OCI-LY3 (cell line): ENCODE results near the gene NAB2.

Source experiments
- H2AFZ ChIP-seq: fragments of 200-600, 300-600 bp; shearing (Covaris generic); 2 replicates; pipeline ENCODE4 v1.6.0; 2014; ENCODE audit warnings: antibody characterized with exemption, low read depth, low read length
- H3K27ac ChIP-seq: fragments of 200-600, 300-600 bp; sonication (generic); 2 replicates; pipeline ENCODE4 v1.5.1; 2014; ENCODE audit warnings: mild to moderate bottlenecking, low read length, moderate library complexity, mixed read lengths
- H3K27me3 ChIP-seq: fragments of 200-600, 300-600 bp; sonication (generic); 2 replicates; pipeline ENCODE4 v1.6.1; 2014; ENCODE audit warnings: low read depth, low read length, mixed read lengths
- H3K36me3 ChIP-seq: fragments of 200-600, 300-600 bp; sonication (generic); replicated peaks from 2 replicates; pipeline ENCODE3; 2014; ENCODE audit warnings: low read depth, low read length, mixed read lengths
- H3K4me1 ChIP-seq: fragments of 300-600, 200-600 bp; sonication (generic); 2 replicates; pipeline ENCODE4 v1.6.1; 2014; ENCODE audit warnings: low read length, mixed read lengths
- H3K4me2 ChIP-seq: fragments of 200-600, 300-600 bp; sonication (generic); 2 replicates; pipeline ENCODE4 v1.6.1; 2014; ENCODE audit warnings: low read length, mixed read lengths
- H3K4me3 ChIP-seq: fragments of 300-600, 200-600 bp; sonication (generic); 2 replicates; pipeline ENCODE4 v1.5.1; 2014; ENCODE audit warnings: antibody characterized with exemption, mild to moderate bottlenecking, low read length, moderate library complexity
- H3K79me2 ChIP-seq: fragments of 300-600, 200-600 bp; shearing (Covaris generic); 2 replicates; pipeline ENCODE4 v1.6.1; 2014; ENCODE audit warnings: mild to moderate bottlenecking, low read length, mixed read lengths
- H3K9ac ChIP-seq: fragments of 300-600, 200-600 bp; shearing (Covaris generic); 2 replicates; pipeline ENCODE4 v1.6.0; 2014; ENCODE audit warnings: mild to moderate bottlenecking, low read length, moderate library complexity
- H3K9me3 ChIP-seq: fragments of 200-600, 300-600 bp; shearing (Covaris generic); 2 replicates; pipeline ENCODE4 v1.6.1; 2014; ENCODE audit warnings: low read length, mixed read lengths; ENCODE audit not compliant: insufficient read depth
- H4K20me1 ChIP-seq: fragments of 200-600, 300-600 bp; sonication (generic); 2 replicates; pipeline ENCODE4 v1.6.1; 2016; ENCODE audit warnings: low read length, mixed read lengths; ENCODE audit not compliant: insufficient read depth
- EZH2phosphoT487 ChIP-seq: fragments of 200-600 bp; shearing (Covaris generic); IDR thresholded peaks from 2 replicates; pipeline ENCODE4 v1.6.1; 2018; ENCODE audit warnings: antibody characterized with exemption, mixed run types, low read depth
- TF ChIP-seq, protein P1 (sequence below): fragments of 200-600, 300-600 bp; sonication (generic); IDR thresholded peaks from 2 replicates; pipeline ENCODE4 v1.5.1; 2014; ENCODE audit warnings: antibody characterized with exemption, low read length, low read depth

Gene NAB2

DNA sequence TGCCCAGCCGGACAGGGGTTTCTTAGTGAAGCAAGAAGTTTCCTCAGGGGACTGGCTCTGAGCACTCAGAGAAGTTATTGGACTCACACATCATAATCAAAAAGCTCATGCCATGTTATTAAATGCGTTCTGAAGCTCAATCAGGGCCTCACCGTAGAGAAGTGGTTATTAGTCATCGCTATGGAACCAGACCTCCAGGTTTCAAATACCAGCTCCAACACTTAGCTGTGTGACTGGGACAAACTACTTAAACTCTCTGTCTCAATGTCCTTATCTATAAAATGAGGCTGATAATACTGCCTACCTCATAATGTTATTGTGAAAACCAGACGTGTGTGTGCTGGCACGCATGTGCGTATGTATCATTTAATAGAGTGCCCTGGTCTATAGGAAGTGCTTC, 14.9 kb downstream of the NAB2 start:
- no peak overlapping the region for H2AFZ ChIP-seq
- H3K4me2 ChIP-seq: no peak overlapping the region
- peaks cover 28% of the 10 kb centered on the region for H3K79me2 ChIP-seq
- H3K4me3 ChIP-seq: no peak overlapping the region
- H3K27me3 ChIP-seq: no peaks in the 10 kb centered on the region
- no peaks in the 10 kb centered on the region for H3K9me3 ChIP-seq
- H4K20me1 ChIP-seq: peaks cover 25% of the 10 kb centered on the region
- TF ChIP-seq, protein P1, sequence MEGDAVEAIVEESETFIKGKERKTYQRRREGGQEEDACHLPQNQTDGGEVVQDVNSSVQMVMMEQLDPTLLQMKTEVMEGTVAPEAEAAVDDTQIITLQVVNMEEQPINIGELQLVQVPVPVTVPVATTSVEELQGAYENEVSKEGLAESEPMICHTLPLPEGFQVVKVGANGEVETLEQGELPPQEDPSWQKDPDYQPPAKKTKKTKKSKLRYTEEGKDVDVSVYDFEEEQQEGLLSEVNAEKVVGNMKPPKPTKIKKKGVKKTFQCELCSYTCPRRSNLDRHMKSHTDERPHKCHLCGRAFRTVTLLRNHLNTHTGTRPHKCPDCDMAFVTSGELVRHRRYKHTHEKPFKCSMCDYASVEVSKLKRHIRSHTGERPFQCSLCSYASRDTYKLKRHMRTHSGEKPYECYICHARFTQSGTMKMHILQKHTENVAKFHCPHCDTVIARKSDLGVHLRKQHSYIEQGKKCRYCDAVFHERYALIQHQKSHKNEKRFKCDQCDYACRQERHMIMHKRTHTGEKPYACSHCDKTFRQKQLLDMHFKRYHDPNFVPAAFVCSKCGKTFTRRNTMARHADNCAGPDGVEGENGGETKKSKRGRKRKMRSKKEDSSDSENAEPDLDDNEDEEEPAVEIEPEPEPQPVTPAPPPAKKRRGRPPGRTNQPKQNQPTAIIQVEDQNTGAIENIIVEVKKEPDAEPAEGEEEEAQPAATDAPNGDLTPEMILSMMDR: no peak
- no peak for TF ChIP-seq EZH2phosphoT487
- H3K4me1 ChIP-seq: no peaks in the 10 kb centered on the region
- H3K36me3 ChIP-seq: peaks cover 77% of the 10 kb centered on the region
- no peak overlapping the region for H3K9ac ChIP-seq
- H3K27ac ChIP-seq: no peak overlapping the region

DNA sequence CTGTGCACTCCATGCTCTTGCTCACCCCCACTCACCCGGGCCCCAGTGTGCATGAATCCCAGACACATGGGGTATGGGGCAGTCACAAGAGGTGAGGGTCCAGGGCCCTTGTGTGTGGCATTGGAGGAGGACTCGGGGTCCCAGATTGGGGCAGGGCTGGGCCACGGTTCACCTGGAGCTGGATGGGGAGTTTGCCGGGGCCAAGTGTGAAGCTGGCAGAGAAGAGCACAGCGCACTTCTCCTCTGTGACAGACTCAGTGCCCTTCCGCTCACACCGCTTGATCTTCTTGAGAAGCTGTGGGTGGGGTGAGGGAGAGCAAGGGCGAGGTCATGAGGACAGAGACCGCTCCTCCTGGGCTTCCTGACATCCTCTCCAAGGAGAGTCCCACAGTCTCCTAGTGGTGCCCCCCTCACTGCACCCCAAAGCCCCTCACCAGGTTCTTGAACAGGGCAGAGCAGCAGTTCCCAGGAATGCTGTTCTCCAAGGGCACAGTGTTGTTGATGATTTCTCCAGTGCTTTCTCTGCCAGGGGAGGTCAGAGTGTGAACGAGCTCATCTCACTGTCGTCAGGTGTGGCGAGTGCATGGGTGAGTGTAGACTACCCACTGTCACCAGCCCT, 15.5 kb downstream of the NAB2 start:
- no peak overlapping the region for H3K4me3 ChIP-seq
- no peak overlapping the region for H3K4me2 ChIP-seq
- H3K27ac ChIP-seq: no peak overlapping the region
- peaks cover 3% of the 10 kb centered on the region for H3K4me1 ChIP-seq
- no peak overlapping the region for H2AFZ ChIP-seq
- H3K36me3 ChIP-seq: peaks cover 74% of the 10 kb centered on the region
- peaks cover 28% of the 10 kb centered on the region for H4K20me1 ChIP-seq
- H3K9me3 ChIP-seq: no peaks in the 10 kb centered on the region
- H3K27me3 ChIP-seq: no peaks in the 10 kb centered on the region
- H3K9ac ChIP-seq: no peak overlapping the region
- H3K79me2 ChIP-seq: peaks cover 34% of the 10 kb centered on the region
- no peak for TF ChIP-seq EZH2phosphoT487
- TF ChIP-seq, protein P1: no peak

DNA sequence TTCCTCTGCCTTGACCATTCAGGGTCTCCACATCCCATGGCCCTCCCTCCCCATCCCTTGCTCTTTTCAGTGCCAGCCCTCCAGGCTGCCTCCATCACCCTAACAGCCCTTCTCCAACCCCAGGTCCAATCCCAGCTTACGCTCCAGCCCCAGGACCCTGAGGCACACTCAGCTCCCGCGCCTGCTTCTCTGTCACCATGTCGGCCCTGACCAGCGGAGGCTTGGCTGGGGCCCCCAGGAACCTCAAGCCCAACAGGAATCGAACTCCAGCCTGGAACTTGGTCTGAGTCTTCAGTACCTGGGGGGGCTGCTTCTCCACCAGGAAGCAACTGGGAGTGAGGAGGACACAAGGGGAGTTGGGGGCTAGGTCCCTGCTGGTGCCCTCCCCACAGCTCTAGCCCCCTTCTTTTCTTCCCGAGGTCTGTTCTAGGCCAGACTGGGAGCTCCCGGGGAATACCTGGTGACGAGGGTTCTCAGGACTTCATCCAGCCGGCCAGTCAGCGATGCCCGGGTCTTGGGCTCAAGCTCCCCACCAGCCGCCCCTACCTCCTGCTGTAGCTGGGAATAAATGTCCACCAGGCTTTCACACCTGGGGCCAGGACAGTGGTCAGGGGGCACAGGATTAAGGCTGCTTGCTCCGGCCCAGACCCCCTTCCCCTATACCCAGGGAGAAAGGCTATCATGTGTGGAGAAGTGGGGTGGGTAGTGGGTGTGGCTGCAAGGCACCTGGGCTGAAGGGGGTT, 16.3 kb downstream of the NAB2 start:
- H3K4me1 ChIP-seq: peaks cover 10% of the 10 kb centered on the region
- H3K36me3 ChIP-seq: peaks cover 74% of the 10 kb centered on the region
- TF ChIP-seq EZH2phosphoT487: no peak
- TF ChIP-seq, protein P1: no peak
- no peak overlapping the region for H3K9ac ChIP-seq
- H3K27me3 ChIP-seq: no peaks in the 10 kb centered on the region
- H2AFZ ChIP-seq: no peak overlapping the region
- peaks cover 41% of the 10 kb centered on the region for H3K79me2 ChIP-seq
- H3K27ac ChIP-seq: no peak overlapping the region
- H3K9me3 ChIP-seq: no peaks in the 10 kb centered on the region
- H3K4me3 ChIP-seq: no peak overlapping the region
- H4K20me1 ChIP-seq: peaks cover 35% of the 10 kb centered on the region
- no peak overlapping the region for H3K4me2 ChIP-seq

DNA sequence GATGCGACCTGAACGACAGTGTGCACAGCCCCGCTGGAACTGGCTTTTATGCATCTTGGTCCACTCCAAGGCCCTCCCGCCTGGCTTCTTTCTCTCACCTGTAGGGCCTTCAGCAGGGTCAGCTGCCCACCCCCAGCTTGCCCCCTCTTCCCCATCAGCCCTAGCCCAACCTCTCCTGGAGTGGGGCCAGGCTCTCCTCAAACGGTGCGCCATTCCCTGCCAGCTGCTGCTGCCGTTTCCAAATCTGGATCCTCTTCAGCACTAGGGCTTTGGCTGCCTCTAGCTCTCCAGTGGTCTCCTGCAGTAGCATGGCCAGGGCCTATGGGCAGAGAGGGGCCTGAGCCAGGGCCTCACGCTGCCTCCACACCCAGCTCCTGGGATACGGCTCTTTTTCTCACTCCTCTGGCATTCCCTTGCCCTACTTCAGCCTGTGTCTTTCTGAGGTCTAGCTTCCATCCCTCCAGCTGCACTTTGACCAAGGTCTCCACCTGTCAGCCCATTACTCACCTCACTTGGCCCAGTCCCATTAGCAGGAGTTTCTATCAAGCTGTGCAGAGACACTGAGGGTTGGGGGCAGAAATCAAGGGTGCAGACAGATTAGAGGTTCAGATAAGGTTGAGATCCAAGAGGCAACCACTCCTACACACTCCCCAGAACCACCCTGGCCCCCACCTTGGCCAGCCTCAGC, 17.3 kb downstream of the NAB2 start:
- no peaks in the 10 kb centered on the region for H3K9me3 ChIP-seq
- peaks cover 71% of the 10 kb centered on the region for H3K36me3 ChIP-seq
- H3K4me1 ChIP-seq: peaks cover 10% of the 10 kb centered on the region
- H3K27me3 ChIP-seq: no peaks in the 10 kb centered on the region
- H2AFZ ChIP-seq: no peak overlapping the region
- H3K4me3 ChIP-seq: no peak overlapping the region
- peaks cover 35% of the 10 kb centered on the region for H4K20me1 ChIP-seq
- no peak overlapping the region for H3K9ac ChIP-seq
- H3K27ac ChIP-seq: no peak overlapping the region
- H3K79me2 ChIP-seq: peaks cover 51% of the 10 kb centered on the region
- no peak overlapping the region for H3K4me2 ChIP-seq
- TF ChIP-seq EZH2phosphoT487: no peak
- TF ChIP-seq, protein P1: no peak
